ENCODE measurements around the gene ST3GAL6.

ST3GAL6 gene

GRCh38 chr3:98791341-98792325 lies 28.5 kb downstream of the ST3GAL6 start:
- Mint-ChIP-seq H3K27ac (no peak overlapping the region), H3K9me3 (no peaks in the 10 kb centered on the region), H3K36me3 (ENCODE audit: low read depth) (no peaks in the 10 kb centered on the region), H3K4me1 (peaks cover 3% of the 10 kb centered on the region), H3K4me3 (no peak overlapping the region), H3K27me3 (peaks cover 2% of the 10 kb centered on the region)
- no peak for ATAC-seq
- no peak for DNase-seq

GRCh38 chr3:98793971-98794370 lies 30.8 kb downstream of the ST3GAL6 start:
- no peaks in the 10 kb centered on the region for H3K4me1 Mint-ChIP-seq
- no peaks in the 10 kb centered on the region for H3K27me3 Mint-ChIP-seq
- H3K9me3 Mint-ChIP-seq = no peaks in the 10 kb centered on the region
- no peak overlapping the region for H3K27ac Mint-ChIP-seq
- ATAC-seq (no peak), DNase-seq (no peak)
- H3K36me3 Mint-ChIP-seq (ENCODE audit: low read depth) = no peaks in the 10 kb centered on the region
- no peak overlapping the region for H3K4me3 Mint-ChIP-seq

GRCh38 chr3:98796334-98796733 lies 33.2 kb downstream of the ST3GAL6 start:
- no peaks in the 10 kb centered on the region for H3K9me3 Mint-ChIP-seq
- no peak overlapping the region for H3K27ac Mint-ChIP-seq
- ATAC-seq (no peak), DNase-seq (no peak)
- H3K36me3 Mint-ChIP-seq (ENCODE audit: low read depth) = no peaks in the 10 kb centered on the region
- H3K4me1 Mint-ChIP-seq = no peaks in the 10 kb centered on the region
- H3K27me3 Mint-ChIP-seq = no peaks in the 10 kb centered on the region
- no peak overlapping the region for H3K4me3 Mint-ChIP-seq

GRCh38 chr3:98797905-98798304 lies 34.8 kb downstream of the ST3GAL6 start:
- DNase-seq (no peak), ATAC-seq (no peak)
- Mint-ChIP-seq H3K36me3 (ENCODE audit: low read depth) (no peaks in the 10 kb centered on the region), H3K4me1 (no peaks in the 10 kb centered on the region), H3K27me3 (no peaks in the 10 kb centered on the region), H3K9me3 (no peaks in the 10 kb centered on the region), H3K4me3 (no peak overlapping the region), H3K27ac (no peak overlapping the region)

GRCh38 chr3:98798820-98799219 lies 35.7 kb downstream of the ST3GAL6 start:
- no peaks in the 10 kb centered on the region for H3K4me1 Mint-ChIP-seq
- H3K36me3 Mint-ChIP-seq (ENCODE audit: low read depth) = no peaks in the 10 kb centered on the region
- no peak overlapping the region for H3K4me3 Mint-ChIP-seq
- DNase-seq (no peak), ATAC-seq (no peak)
- no peak overlapping the region for H3K27ac Mint-ChIP-seq
- no peaks in the 10 kb centered on the region for H3K9me3 Mint-ChIP-seq
- H3K27me3 Mint-ChIP-seq = no peaks in the 10 kb centered on the region

GRCh38 chr3:98799479-98799878 lies 36.3 kb downstream of the ST3GAL6 start:
- no peaks in the 10 kb centered on the region for H3K27me3 Mint-ChIP-seq
- H3K36me3 Mint-ChIP-seq (ENCODE audit: low read depth) = peaks cover 1% of the 10 kb centered on the region
- ATAC-seq = no peak
- no peak overlapping the region for H3K27ac Mint-ChIP-seq
- H3K9me3 Mint-ChIP-seq = no peaks in the 10 kb centered on the region
- H3K4me1 Mint-ChIP-seq = no peaks in the 10 kb centered on the region
- no peak for DNase-seq
- H3K4me3 Mint-ChIP-seq = no peak overlapping the region

- ATAC-seq (no peak), DNase-seq (no peak)
- no peaks in the 10 kb centered on the region for H3K9me3 Mint-ChIP-seq
- H3K27me3 Mint-ChIP-seq = no peaks in the 10 kb centered on the region
- no peaks in the 10 kb centered on the region for H3K4me1 Mint-ChIP-seq
- H3K4me3 Mint-ChIP-seq = no peak overlapping the region
- H3K27ac Mint-ChIP-seq = no peak overlapping the region
- H3K36me3 Mint-ChIP-seq (ENCODE audit: low read depth) = peaks cover 4% of the 10 kb centered on the region
Observed at GRCh38 chr3:98800401-98800800, 37.3 kb downstream of the ST3GAL6 start.

GRCh38 chr3:98801043-98801747 lies 38.1 kb downstream of the ST3GAL6 start:
- Mint-ChIP-seq H3K9me3 (no peaks in the 10 kb centered on the region), H3K27me3 (no peaks in the 10 kb centered on the region), H3K4me3 (no peak overlapping the region), H3K4me1 (no peaks in the 10 kb centered on the region), H3K36me3 (ENCODE audit: low read depth) (peaks cover 6% of the 10 kb centered on the region), H3K27ac (no peak overlapping the region)
- no peak for ATAC-seq
- no peak for DNase-seq

- DNase-seq = no peak
Observed at GRCh38 chr3:98805571-98805970, 42.4 kb downstream of the ST3GAL6 start.

GRCh38 chr3:98806521-98806920 lies 43.4 kb downstream of the ST3GAL6 start:
- H3K4me1 Mint-ChIP-seq = peaks cover 3% of the 10 kb centered on the region
- H3K36me3 Mint-ChIP-seq (ENCODE audit: low read depth) = peaks cover 6% of the 10 kb centered on the region
- no peak overlapping the region for H3K27ac Mint-ChIP-seq
- H3K9me3 Mint-ChIP-seq = no peaks in the 10 kb centered on the region
- ATAC-seq (no peak), DNase-seq (no peak)
- H3K27me3 Mint-ChIP-seq = no peaks in the 10 kb centered on the region
- H3K4me3 Mint-ChIP-seq = no peak overlapping the region

More at GRCh38 chr3:98805571-98805970, 42.4 kb downstream of the ST3GAL6 start:
- peaks cover 6% of the 10 kb centered on the region for H3K36me3 Mint-ChIP-seq (ENCODE audit: low read depth)
- ATAC-seq = no peak
- no peaks in the 10 kb centered on the region for H3K27me3 Mint-ChIP-seq
- peaks cover 3% of the 10 kb centered on the region for H3K4me1 Mint-ChIP-seq
- no peak overlapping the region for H3K4me3 Mint-ChIP-seq
- H3K27ac Mint-ChIP-seq = no peak overlapping the region
- H3K9me3 Mint-ChIP-seq = no peaks in the 10 kb centered on the region

- Mint-ChIP-seq H3K27ac (no peak overlapping the region), H3K9me3 (no peaks in the 10 kb centered on the region), H3K4me3 (no peak overlapping the region), H3K27me3 (no peaks in the 10 kb centered on the region), H3K4me1 (peaks cover 3% of the 10 kb centered on the region), H3K36me3 (ENCODE audit: low read depth) (peaks cover 6% of the 10 kb centered on the region)
- DNase-seq = no peak
- ATAC-seq = no peak
Observed at GRCh38 chr3:98807011-98807410, 43.9 kb downstream of the ST3GAL6 start.

- no peak overlapping the region for H3K4me3 Mint-ChIP-seq
- no peak for DNase-seq
- H3K27ac Mint-ChIP-seq = no peak overlapping the region
- H3K9me3 Mint-ChIP-seq = no peaks in the 10 kb centered on the region
- ATAC-seq = no peak
- peaks cover 6% of the 10 kb centered on the region for H3K36me3 Mint-ChIP-seq (ENCODE audit: low read depth)
- H3K27me3 Mint-ChIP-seq = no peaks in the 10 kb centered on the region
- H3K4me1 Mint-ChIP-seq = peaks cover 3% of the 10 kb centered on the region
Observed at GRCh38 chr3:98807561-98807960, 44.4 kb downstream of the ST3GAL6 start.

GRCh38 chr3:98808071-98808470 lies 44.9 kb downstream of the ST3GAL6 start:
- peaks cover 3% of the 10 kb centered on the region for H3K4me1 Mint-ChIP-seq
- ATAC-seq (no peak), DNase-seq (no peak)
- H3K27ac Mint-ChIP-seq = no peak overlapping the region
- H3K4me3 Mint-ChIP-seq = no peak overlapping the region
- H3K9me3 Mint-ChIP-seq = no peaks in the 10 kb centered on the region
- no peaks in the 10 kb centered on the region for H3K27me3 Mint-ChIP-seq
- peaks cover 6% of the 10 kb centered on the region for H3K36me3 Mint-ChIP-seq (ENCODE audit: low read depth)

GRCh38 chr3:98809557-98809956 lies 46.4 kb downstream of the ST3GAL6 start:
- peaks cover 3% of the 10 kb centered on the region for H3K36me3 Mint-ChIP-seq (ENCODE audit: low read depth)

GRCh38 chr3:98811048-98811447 lies 47.9 kb downstream of the ST3GAL6 start:
- no peak for ATAC-seq
- Mint-ChIP-seq H3K4me1 (peaks cover 3% of the 10 kb centered on the region), H3K27ac (no peak overlapping the region), H3K4me3 (no peak overlapping the region), H3K27me3 (no peaks in the 10 kb centered on the region), H3K9me3 (no peaks in the 10 kb centered on the region), H3K36me3 (ENCODE audit: low read depth) (no peaks in the 10 kb centered on the region)
- DNase-seq = no peak

More at GRCh38 chr3:98809557-98809956, 46.4 kb downstream of the ST3GAL6 start:
- ATAC-seq (no peak), DNase-seq (no peak)
- Mint-ChIP-seq H3K9me3 (no peaks in the 10 kb centered on the region), H3K27ac (no peak overlapping the region), H3K4me1 (peaks cover 3% of the 10 kb centered on the region), H3K27me3 (no peaks in the 10 kb centered on the region), H3K4me3 (no peak overlapping the region)

All from activated naive CD8-positive, alpha-beta T cell treated with anti-CD3 and anti-CD28 coated beads, Interleukin-2, amount 50 U/mL, for 24 hours (primary cell).